Panc1 (cell line): ENCODE results near the gene HS1BP3. TPM values are rescaled to one million over a fixed set of nuclear protein-coding genes. Genes with fewer than 3 reads are reported as not detected.

ENCODE experiments used
- ATAC-seq: fragments of 200-7000 bp; cut with Tn5 transposase; 2 replicates; pipeline ENCODE4 v1.9.1; 2020; ENCODE audit warnings: mild to moderate bottlenecking, moderate library complexity
- BruUV-seq: library from RNA; stranded (reverse); fragments of 400-500 nt; replicated peaks from 2 replicates; lab custom pipeline; 2021; lab: Mats Ljungman, UMichigan
- CTCF ChIA-PET: fragments of 300-600 bp; sonication (Branson Sonifier 250); formaldehyde crosslinking; loops from one replicate; lab custom pipeline; 2022; ENCODE audit warnings: antibody characterized with exemption; lab: Charles Lee
- POLR2A ChIA-PET: fragments of 300-600 bp; sonication (Branson Sonifier 250); formaldehyde crosslinking; loops from one replicate; lab custom pipeline; 2022; ENCODE audit warnings: antibody characterized with exemption; lab: Charles Lee
- DNase-seq: peaks from one replicate; pipeline ENCODE4 v3.0.0-alpha.2; 2010; ENCODE audit warnings: low read depth, low spot score
- H3K27ac ChIP-seq: 2 replicates; pipeline ENCODE4 v1.5.1; 2011; ENCODE audit warnings: mild to moderate bottlenecking, low read length, inconsistent platforms
- H3K27me3 ChIP-seq: fragments of 200-500 bp; sonication (Bioruptor generic); 2 replicates; pipeline ENCODE4 v1.6.0; 2014; ENCODE audit warnings: low read length, inconsistent platforms; ENCODE audit not compliant: control insufficient read depth, insufficient read depth
- H3K36me3 ChIP-seq: fragments of 200-500 bp; sonication (Bioruptor generic); 2 replicates; pipeline ENCODE4 v1.5.1; 2014; ENCODE audit warnings: inconsistent platforms, mild to moderate bottlenecking, low read length, moderate library complexity; ENCODE audit not compliant: control insufficient read depth, insufficient read depth
- H3K4me1 ChIP-seq: 2 replicates; pipeline ENCODE4 v1.5.1; 2011; ENCODE audit warnings: inconsistent platforms, mild to moderate bottlenecking, low read length, moderate library complexity; ENCODE audit not compliant: control insufficient read depth, insufficient read depth
- H3K4me3 ChIP-seq, 2 experiments: 2 replicates each; pipeline ENCODE4 v1.5.1; 2011 to 2012; ENCODE audit warnings: low read depth in 2 of 2, low read length in 2 of 2, mild to moderate bottlenecking in 2 of 2, inconsistent platforms in 1 of 2, moderate library complexity in 1 of 2
- H3K9me3 ChIP-seq: fragments of 200-500 bp; sonication (Bioruptor generic); 2 replicates; pipeline ENCODE4 v1.5.1; 2014; ENCODE audit warnings: low read depth, mild to moderate bottlenecking, inconsistent platforms, low read length, moderate library complexity; ENCODE audit not compliant: control insufficient read depth, insufficient read depth
- POLR2AphosphoS5 ChIP-seq: IDR thresholded peaks from 2 replicates; pipeline ENCODE4 v1.6.1; 2012; ENCODE audit warnings: mild to moderate bottlenecking, low read depth, low read length, moderate library complexity
- SIN3A ChIP-seq: IDR thresholded peaks from 2 replicates; pipeline ENCODE4 v1.6.1; 2012; ENCODE audit warnings: low read depth, mild to moderate bottlenecking, low read length, moderate library complexity, borderline replicate concordance; ENCODE audit not compliant: insufficient read depth
- TCF7L2 ChIP-seq: IDR thresholded peaks from 2 replicates; pipeline ENCODE4 v1.6.1; 2011; ENCODE audit warnings: mild to moderate bottlenecking, low read depth, low read length, inconsistent platforms
- in situ Hi-C: cut with HindIII; loops from 2 replicates; pipeline ENCODE4 v1.10.0; 2016; ENCODE audit warnings: low sequenced_read_pairs, low pct_unique_long_range_greater_than_20kb
- intact Hi-C: fragments of 100-400 bp; cut with micrococcal nuclease; formaldehyde crosslinking; loops from one replicate; pipeline ENCODE4 v1.10.0; 2022; ENCODE audit not compliant: unreplicated experiment
- total RNA-seq: library from RNA; stranded (reverse); gene quantifications from one replicate; pipeline ENCODE4 v1.2.1, GENCODE V29; 2021; ENCODE audit not compliant: unreplicated experiment
- TF ChIP-seq, protein P1 (sequence below): fragments of 450-650 bp; IDR thresholded peaks from 2 replicates; pipeline ENCODE4 v1.5.1; 2017; ENCODE audit warnings: mild to moderate bottlenecking
- TF ChIP-seq, protein P2 (sequence below), 2 experiments: IDR thresholded peaks; 2 replicates each; pipeline ENCODE4 v1.6.1; 2011 to 2012; ENCODE audit warnings: low read depth in 2 of 2, control low read depth in 1 of 2, low read length in 1 of 2, mild to moderate bottlenecking in 1 of 2, moderate library complexity in 1 of 2; ENCODE audit not compliant: insufficient read depth in 1 of 2

HS1BP3 gene
- total RNA-seq, 1 experiment from 2014 or later, result 46.1 TPM

DNA sequence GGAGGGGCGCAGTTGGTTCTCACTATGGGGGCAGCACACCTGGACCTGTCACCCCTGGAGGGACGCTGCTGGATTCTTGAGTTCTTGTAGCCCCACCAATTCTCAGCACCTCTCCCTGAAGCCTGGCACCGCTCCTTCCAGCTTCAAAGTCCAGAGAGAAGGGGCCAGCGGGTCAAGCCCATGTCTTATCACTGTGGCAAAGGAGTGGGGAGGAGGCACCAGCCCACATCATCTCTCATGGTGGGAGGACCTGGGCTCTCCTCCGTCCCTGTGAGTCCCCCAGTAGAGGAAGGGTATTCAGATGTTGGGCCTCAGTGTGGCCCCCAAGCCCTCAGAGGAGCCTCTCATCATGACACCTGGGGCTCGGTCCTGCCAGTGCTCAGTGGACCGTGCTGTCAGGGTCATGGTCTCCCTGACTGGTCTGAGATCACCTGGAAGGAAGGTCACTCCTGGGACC, 67.4 kb downstream of the HS1BP3 start:
- Histone ChIP-seq H3K4me3 (no peak overlapping the region), H3K4me1 (peaks cover 37% of the 10 kb centered on the region), H3K9me3 (no peaks in the 10 kb centered on the region), H3K27ac (peak overlapping the region; percentile 83), H3K36me3 (no peaks in the 10 kb centered on the region), H3K27me3 (no peaks in the 10 kb centered on the region)
- intact Hi-C loops (no loop called here), in situ Hi-C loops (no loop called here)
- ChIA-PET POLR2A (no interaction called here), CTCF (no interaction called here)
- DNase-seq, result no peak
- no TSS peak for BruUV-seq
- no peak for ATAC-seq
- TF ChIP-seq TCF7L2 (no peak), POLR2AphosphoS5 (no peak), SIN3A (no peak)
- TF ChIP-seq, protein P1, sequence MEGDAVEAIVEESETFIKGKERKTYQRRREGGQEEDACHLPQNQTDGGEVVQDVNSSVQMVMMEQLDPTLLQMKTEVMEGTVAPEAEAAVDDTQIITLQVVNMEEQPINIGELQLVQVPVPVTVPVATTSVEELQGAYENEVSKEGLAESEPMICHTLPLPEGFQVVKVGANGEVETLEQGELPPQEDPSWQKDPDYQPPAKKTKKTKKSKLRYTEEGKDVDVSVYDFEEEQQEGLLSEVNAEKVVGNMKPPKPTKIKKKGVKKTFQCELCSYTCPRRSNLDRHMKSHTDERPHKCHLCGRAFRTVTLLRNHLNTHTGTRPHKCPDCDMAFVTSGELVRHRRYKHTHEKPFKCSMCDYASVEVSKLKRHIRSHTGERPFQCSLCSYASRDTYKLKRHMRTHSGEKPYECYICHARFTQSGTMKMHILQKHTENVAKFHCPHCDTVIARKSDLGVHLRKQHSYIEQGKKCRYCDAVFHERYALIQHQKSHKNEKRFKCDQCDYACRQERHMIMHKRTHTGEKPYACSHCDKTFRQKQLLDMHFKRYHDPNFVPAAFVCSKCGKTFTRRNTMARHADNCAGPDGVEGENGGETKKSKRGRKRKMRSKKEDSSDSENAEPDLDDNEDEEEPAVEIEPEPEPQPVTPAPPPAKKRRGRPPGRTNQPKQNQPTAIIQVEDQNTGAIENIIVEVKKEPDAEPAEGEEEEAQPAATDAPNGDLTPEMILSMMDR, result no peak
- TF ChIP-seq, protein P2, sequence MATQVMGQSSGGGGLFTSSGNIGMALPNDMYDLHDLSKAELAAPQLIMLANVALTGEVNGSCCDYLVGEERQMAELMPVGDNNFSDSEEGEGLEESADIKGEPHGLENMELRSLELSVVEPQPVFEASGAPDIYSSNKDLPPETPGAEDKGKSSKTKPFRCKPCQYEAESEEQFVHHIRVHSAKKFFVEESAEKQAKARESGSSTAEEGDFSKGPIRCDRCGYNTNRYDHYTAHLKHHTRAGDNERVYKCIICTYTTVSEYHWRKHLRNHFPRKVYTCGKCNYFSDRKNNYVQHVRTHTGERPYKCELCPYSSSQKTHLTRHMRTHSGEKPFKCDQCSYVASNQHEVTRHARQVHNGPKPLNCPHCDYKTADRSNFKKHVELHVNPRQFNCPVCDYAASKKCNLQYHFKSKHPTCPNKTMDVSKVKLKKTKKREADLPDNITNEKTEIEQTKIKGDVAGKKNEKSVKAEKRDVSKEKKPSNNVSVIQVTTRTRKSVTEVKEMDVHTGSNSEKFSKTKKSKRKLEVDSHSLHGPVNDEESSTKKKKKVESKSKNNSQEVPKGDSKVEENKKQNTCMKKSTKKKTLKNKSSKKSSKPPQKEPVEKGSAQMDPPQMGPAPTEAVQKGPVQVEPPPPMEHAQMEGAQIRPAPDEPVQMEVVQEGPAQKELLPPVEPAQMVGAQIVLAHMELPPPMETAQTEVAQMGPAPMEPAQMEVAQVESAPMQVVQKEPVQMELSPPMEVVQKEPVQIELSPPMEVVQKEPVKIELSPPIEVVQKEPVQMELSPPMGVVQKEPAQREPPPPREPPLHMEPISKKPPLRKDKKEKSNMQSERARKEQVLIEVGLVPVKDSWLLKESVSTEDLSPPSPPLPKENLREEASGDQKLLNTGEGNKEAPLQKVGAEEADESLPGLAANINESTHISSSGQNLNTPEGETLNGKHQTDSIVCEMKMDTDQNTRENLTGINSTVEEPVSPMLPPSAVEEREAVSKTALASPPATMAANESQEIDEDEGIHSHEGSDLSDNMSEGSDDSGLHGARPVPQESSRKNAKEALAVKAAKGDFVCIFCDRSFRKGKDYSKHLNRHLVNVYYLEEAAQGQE (IDR thresholded peaks at IDR 0.05; ENCODE audit: insufficient read depth in 1 of 2, low read depth in 2 of 2, low read length in 1 of 2), result no peak

DNA sequence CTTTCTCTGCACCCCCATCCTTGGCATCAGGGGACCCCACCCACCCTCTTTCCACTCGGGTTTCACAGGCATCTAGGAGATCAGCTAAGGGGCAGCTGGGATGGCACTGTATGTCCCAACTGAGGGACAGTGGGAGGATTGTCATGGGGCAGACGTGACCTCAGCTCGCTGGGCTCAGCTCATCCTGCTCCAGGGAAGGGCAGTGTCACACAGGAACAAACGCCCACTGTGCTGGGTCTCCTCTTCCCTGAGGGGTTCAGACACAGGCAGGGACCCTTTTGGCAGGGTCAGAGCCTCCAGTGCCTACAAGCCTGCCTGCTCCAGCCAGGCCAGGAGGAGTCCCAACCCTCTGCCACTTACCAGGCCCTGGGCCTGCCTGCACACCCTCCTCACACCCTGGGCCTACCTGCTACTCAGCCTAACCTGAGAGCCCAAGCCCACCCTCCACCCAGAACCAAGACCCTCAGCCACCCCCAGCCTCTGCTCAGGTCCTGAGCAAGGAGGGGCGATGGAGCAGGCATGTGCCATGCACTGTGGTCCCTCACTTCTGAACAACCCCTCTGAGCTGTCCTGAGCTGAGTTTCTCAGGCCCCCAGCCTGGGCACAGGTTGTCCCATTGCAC, 68.2 kb downstream of the HS1BP3 start:
- H3K9me3 ChIP-seq, result no peaks in the 10 kb centered on the region
- in situ Hi-C loops, result no loop called here
- ChIA-PET POLR2A (interaction anchor here (0.6 kb wide), 1 partner anchor 137 kb away, joined by 3 read pairs; no protein-coding TSS in a partner anchor), CTCF (no interaction called here)
- TF ChIP-seq SIN3A, result no peak
- TF ChIP-seq TCF7L2, result no peak
- TF ChIP-seq, protein P1, result no peak
- TF ChIP-seq, protein P2 (IDR thresholded peaks at IDR 0.05; ENCODE audit: insufficient read depth in 1 of 2, low read depth in 2 of 2, low read length in 1 of 2), result no peak
- TF ChIP-seq POLR2AphosphoS5, result no peak
- no peak for ATAC-seq
- intact Hi-C loops, result no loop called here
- BruUV-seq, result no TSS peak
- peaks cover 44% of the 10 kb centered on the region for H3K4me1 ChIP-seq
- H3K36me3 ChIP-seq, result no peaks in the 10 kb centered on the region
- no peak overlapping the region; the same call in 1 of the 2 replicates for H3K27ac ChIP-seq
- no peak for DNase-seq
- H3K27me3 ChIP-seq, result no peaks in the 10 kb centered on the region
- H3K4me3 ChIP-seq, result no peak overlapping the region
